ENCODE measurements around the gene CPSF3. TPM values are rescaled to one million over a fixed set of nuclear protein-coding genes. Genes with fewer than 3 reads are reported as not detected.
A peak's percentile ranks its signal among the peaks of the same experiment; 100 is the strongest.

The CPSF3 gene
- total RNA-seq, 1 donor from 2014 or later = 19.4 TPM

DNA sequence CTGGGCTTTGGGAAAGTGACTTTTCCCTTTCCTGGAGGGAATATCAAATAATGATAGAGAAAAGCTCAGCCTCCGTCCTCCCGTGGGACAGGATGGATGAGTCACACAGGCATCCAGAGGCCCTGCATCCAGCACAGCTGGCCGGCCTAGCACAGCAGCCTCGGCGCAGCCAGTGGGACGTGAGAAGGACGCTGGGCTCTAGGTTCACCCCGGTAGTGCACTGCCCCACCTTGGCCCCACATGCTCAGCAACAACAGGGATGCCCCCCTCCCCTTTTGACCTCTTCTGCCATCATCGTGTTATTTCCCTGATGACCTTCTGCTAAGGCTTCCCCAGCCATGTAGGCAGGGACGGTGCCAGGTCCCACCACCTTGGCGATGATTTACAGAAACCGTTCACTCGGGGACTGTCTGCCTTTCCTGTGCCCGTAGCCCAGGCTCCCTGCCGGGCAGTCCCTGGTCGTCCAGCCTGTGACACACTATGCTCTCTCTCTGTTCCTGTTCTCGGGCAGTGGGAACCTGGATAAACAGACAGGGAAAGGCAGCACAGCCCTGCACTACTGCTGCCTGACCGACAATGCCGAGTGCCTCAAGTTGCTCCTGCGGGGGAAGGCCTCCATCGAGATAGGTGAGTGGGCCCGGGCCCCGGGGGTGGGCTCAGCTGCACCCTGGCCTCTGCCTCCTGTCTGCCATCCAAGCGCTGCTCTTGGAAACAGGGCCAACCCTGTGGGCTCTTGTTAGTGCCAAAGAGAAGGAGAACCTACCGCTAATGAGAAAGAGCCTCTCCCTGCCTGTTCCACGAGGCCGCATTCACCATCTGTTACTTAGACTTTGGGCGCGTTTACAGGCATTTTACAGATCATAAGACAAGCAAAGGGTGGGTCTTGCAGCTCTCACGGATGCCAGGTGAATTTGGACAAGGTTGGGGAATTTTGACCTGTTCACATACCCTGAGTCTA lies 44.7 kb upstream of the CPSF3 start:
- Histone ChIP-seq H3K36me3 (peaks cover 0 to 10% of the 10 kb centered on the region in 2 donors), H3K4me1 (peaks cover 35% of the 10 kb centered on the region), H3K9me3 (no peaks in the 10 kb centered on the region), H3K4me3 (no peak overlapping the region), H3K27me3 (no peaks in the 10 kb centered on the region), H3K27ac (peak overlapping the region; percentile 89)
- DNase-seq (ENCODE audit: extremely low spot score in 2 of 2) = no peak
- intact Hi-C loops (cut with DNase I) = no loop called here
- TF ChIP-seq POLR2A (IDR thresholded peaks at IDR 0.05) = no peak
- TF ChIP-seq, protein P1, sequence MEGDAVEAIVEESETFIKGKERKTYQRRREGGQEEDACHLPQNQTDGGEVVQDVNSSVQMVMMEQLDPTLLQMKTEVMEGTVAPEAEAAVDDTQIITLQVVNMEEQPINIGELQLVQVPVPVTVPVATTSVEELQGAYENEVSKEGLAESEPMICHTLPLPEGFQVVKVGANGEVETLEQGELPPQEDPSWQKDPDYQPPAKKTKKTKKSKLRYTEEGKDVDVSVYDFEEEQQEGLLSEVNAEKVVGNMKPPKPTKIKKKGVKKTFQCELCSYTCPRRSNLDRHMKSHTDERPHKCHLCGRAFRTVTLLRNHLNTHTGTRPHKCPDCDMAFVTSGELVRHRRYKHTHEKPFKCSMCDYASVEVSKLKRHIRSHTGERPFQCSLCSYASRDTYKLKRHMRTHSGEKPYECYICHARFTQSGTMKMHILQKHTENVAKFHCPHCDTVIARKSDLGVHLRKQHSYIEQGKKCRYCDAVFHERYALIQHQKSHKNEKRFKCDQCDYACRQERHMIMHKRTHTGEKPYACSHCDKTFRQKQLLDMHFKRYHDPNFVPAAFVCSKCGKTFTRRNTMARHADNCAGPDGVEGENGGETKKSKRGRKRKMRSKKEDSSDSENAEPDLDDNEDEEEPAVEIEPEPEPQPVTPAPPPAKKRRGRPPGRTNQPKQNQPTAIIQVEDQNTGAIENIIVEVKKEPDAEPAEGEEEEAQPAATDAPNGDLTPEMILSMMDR (IDR thresholded peaks at IDR 0.05) = no peak
- TF ChIP-seq POLR2AphosphoS5 (IDR thresholded peaks at IDR 0.05; ENCODE audit: insufficient read depth in 1 of 2, low read depth in 1 of 2) = peak in 1 of 2 donors; percentile 65

DNA sequence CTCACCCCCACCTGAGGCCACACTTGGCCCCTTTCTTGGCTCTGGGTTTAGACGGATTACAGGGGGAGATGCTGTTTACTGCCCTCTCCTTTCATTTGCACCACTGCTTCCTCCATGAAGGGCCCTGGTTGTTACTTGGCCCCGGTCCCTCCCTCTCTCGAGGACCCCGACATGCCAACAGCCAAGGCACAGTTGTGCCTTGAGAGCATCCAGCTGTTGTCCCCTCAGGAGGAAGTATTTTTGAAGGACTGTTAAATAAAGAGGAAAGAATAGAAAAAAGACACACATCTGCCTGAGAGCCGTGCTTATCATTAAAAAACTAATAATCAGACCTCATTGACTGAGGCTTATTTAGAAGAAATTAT lies 44.1 kb upstream of the CPSF3 start:
- intact Hi-C loops (cut with DNase I) = no loop called here
- no peak overlapping the region for H3K4me3 ChIP-seq

GRCh38 chr2:9380702-9381628 lies 42.5 kb upstream of the CPSF3 start:
- Histone ChIP-seq H3K27me3 (no peaks in the 10 kb centered on the region), H3K4me3 (no peak overlapping the region), H3K27ac (peak overlapping the region; percentile 89), H3K9me3 (no peaks in the 10 kb centered on the region), H3K4me1 (peaks cover 38% of the 10 kb centered on the region), H3K36me3 (no peaks in the 10 kb centered on the region)
- no peak for DNase-seq (ENCODE audit: extremely low spot score in 2 of 2)
- TF ChIP-seq POLR2AphosphoS5 (IDR thresholded peaks at IDR 0.05; ENCODE audit: insufficient read depth in 1 of 2, low read depth in 1 of 2) = peak; percentile 66 to 70
- no peak for TF ChIP-seq POLR2A (IDR thresholded peaks at IDR 0.05)
- TF ChIP-seq, protein P1 (IDR thresholded peaks at IDR 0.05) = no peak
- intact Hi-C loops (cut with DNase I) = no loop called here

More for the DNA sequence above, 44.1 kb upstream of the CPSF3 start:
- peak overlapping the region; percentile 89 for H3K27ac ChIP-seq
- no peaks in the 10 kb centered on the region for H3K27me3 ChIP-seq
- no peaks in the 10 kb centered on the region for H3K9me3 ChIP-seq
- peaks cover 0 to 10% of the 10 kb centered on the region in 2 donors for H3K36me3 ChIP-seq
- no peak for DNase-seq (ENCODE audit: extremely low spot score in 2 of 2)
- TF ChIP-seq, protein P1 (IDR thresholded peaks at IDR 0.05) = no peak
- TF ChIP-seq POLR2AphosphoS5 (IDR thresholded peaks at IDR 0.05; ENCODE audit: insufficient read depth in 1 of 2, low read depth in 1 of 2) = no peak
- no peak for TF ChIP-seq POLR2A (IDR thresholded peaks at IDR 0.05)
- H3K4me1 ChIP-seq = peaks cover 35% of the 10 kb centered on the region

- TF ChIP-seq POLR2AphosphoS5 (IDR thresholded peaks at IDR 0.05; ENCODE audit: insufficient read depth in 1 of 2, low read depth in 1 of 2) (no peak), POLR2A (IDR thresholded peaks at IDR 0.05) (no peak)
- TF ChIP-seq, protein P1 (IDR thresholded peaks at IDR 0.05) = no peak
- H3K27me3 ChIP-seq = no peaks in the 10 kb centered on the region
- intact Hi-C loops (cut with DNase I) = no loop called here
- peaks cover 40% of the 10 kb centered on the region for H3K4me1 ChIP-seq
- no peaks in the 10 kb centered on the region for H3K9me3 ChIP-seq
- H3K27ac ChIP-seq = no peak overlapping the region
- no peaks in the 10 kb centered on the region for H3K36me3 ChIP-seq
- no peak overlapping the region for H3K4me3 ChIP-seq
- DNase-seq (ENCODE audit: extremely low spot score in 2 of 2) = no peak
Observed at GRCh38 chr2:9382604-9383235, 40.7 kb upstream of the CPSF3 start.

All from vagina (tissue), 2 donors.